ENCODE measurements around the gene CBLIF.
"Not testable (repeated sequence)": the region's sequence is repeated elsewhere in the genome, so short reads cannot be mapped to it uniquely, and the experiment has no call there.

CBLIF gene

GRCh38 chr11:59791639-59792038, 53.7 kb downstream of the CBLIF start:
- DNase-seq, result no peak

GRCh38 chr11:59787816-59788215, 57.5 kb downstream of the CBLIF start:
- no peak for DNase-seq

DNA sequence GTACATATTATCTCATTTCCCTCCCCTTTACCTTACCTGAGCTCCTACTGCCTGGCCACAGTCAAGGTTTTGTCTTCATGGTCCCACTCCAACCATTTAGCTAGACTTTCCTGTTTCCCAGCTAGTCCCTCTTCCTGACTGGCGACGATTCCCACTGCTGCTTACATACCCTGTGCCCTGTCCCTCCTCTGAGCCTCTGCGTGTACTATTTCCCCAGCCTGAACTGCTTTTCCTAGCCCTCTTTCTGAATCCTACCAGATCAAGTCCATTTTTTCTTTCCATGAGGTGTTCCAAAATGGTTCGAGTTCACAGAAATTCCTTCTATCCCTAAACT, 58.1 kb downstream of the CBLIF start:
- no peak for DNase-seq

GRCh38 chr11:59785818-59786217, 59.5 kb downstream of the CBLIF start:
- no peak for DNase-seq

- not testable (repeated sequence) for DNase-seq
Observed at GRCh38 chr11:59784441-59784840, 60.9 kb downstream of the CBLIF start.

DNA sequence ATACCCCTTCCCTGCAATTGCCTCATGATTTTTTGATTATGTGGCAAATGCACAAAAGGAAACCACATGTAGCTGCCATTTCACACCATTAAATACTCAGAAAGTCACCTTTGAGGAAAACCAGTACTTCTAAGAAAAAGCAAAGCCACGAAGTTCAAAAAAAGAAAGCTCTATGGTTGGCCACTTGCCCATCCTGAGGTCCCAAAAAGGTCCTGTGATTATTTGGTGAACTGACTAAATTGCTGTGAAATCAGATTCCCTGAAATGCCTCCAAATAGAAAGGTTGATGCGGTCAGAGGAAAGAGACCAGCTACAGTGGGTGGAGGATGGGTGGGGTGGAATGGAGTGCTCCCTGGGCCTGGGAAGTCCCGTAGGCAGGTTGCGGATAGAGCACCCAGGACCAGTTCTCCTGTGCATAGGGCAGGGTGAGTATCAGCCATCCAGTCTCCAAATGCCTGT, 61.6 kb downstream of the CBLIF start:
- DNase-seq, result no peak

DNA sequence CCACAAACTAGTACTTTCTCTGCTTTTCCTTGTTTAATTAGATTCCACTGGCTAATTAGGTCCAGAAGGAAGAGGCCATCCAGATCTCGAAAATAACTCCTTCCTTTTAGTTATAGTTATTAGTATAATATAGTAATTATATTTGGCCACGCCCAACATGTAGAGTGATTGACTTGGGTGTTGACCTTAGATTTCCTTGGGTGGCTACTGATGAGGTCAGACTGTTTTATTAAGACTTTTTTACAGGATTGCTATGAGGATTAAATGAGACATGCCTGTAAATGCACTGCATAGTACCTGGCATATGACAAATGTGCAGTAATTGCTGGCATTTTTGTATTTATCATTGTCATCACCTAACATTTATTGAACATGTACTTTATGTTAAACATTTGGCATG, 63.2 kb downstream of the CBLIF start:
- no peak for DNase-seq

GRCh38 chr11:59779487-59779886, 65.8 kb downstream of the CBLIF start:
- DNase-seq, result no peak
